DMS79 (cell line): Measurements from ENCODE around the gene ACER2.

Source experiments
- DNase-seq: peaks from one replicate; lab custom pipeline; 2025; lab: John Stamatoyannopoulos, UW

The ACER2 gene

DNA sequence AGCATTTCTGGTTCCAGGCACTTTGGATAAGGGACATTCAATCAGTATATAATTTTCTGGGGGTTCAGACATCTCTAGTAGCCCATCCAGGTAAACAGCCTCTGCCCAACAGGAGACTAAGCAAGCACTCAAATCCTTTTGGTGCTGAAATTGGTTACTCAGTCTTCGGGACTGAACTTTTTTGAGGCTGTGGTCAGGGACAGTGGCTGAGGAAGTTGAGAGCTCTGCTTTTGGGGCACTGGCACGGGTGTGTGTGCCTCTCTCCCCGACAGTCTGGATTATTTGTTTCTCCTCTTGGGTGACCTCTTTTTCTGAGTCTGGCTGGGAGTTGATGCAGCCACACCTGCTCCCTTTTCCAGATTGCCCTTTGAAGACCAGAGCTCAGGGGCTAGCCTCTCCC lies 47.6 kb downstream of the ACER2 start:
- DNase-seq: peak; percentile 43

- DNase-seq: peak; percentile 82
Observed at GRCh38 chr9:19456996-19457692, 48.3 kb downstream of the ACER2 start.

GRCh38 chr9:19457693-19458009 lies 48.8 kb downstream of the ACER2 start:
- DNase-seq: no peak

DNA sequence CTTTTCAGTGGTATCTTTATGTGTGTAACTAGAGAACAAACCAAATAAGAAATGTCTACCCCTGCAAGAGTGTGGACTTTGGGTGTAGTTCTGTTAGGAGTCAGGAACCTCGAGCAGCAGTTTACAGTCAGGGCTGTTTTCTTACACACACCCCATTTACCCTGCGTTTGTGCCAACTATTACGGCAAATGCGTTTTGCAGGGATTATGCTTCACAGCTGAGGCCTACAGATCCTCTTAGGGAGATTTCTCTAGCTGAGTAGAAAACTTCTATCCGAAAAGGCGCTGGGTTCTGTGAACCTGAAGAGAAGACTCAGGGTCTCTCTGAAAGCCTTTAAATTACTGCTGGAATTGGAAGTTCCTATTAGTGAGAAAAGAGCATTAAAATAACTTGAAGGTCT lies 51.4 kb downstream of the ACER2 start:
- DNase-seq: no peak

DNA sequence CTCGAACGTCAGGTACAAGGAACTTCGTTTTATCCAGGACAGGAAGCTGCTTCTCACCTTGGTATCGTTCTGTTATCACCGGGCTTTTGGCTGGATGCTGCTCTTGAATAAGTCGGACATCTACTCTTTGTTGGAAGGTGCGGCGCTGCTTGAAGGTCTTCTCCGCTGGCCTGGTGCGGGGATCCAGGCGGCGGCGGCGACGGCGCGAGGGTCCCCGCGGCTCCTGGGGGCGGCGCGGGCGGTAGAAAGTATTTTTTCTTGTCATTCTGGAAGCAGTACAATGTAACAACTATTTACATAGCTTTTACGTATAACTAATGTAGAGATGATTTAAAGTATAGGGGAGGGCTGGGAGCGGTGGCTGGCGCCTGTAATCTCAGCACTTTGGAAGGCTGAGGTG lies 52.3 kb downstream of the ACER2 start:
- no peak for DNase-seq

DNA sequence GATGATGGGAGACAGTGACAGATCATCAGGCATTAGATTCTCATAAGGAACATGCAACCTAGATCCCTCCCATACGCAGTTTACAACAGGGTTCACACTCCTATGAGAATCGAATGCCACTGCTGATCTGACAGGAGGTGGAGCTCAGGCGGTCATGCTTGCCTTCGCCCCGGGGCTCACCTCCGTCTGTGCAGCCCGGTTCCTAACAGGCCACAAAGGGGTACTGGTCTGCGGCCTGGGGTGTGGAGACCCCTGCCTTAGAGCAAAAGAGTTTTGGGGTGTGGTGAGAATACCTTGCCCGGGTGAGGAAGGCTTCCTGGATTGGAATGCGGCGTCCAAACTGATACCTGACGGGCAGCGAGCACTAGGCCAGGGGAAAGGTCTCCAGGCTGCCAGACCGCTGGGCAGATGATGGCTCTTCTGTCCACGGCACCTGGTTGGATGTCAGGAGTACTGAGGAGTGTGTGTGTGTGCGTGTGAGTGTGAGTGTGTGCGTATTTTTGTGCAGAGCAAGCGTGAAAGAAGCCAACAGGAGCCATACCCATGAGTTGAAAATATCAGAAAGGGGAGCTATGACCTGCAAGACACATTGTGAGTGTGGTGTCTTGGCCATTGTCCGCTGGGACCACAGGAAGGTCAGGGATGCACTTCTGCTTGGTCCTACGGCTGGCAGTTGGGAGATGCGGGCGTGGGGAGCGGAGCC lies 55.4 kb downstream of the ACER2 start:
- DNase-seq: no peak

- DNase-seq: peak; percentile 10
Observed at GRCh38 chr9:19464764-19465585, 56.2 kb downstream of the ACER2 start.

DNA sequence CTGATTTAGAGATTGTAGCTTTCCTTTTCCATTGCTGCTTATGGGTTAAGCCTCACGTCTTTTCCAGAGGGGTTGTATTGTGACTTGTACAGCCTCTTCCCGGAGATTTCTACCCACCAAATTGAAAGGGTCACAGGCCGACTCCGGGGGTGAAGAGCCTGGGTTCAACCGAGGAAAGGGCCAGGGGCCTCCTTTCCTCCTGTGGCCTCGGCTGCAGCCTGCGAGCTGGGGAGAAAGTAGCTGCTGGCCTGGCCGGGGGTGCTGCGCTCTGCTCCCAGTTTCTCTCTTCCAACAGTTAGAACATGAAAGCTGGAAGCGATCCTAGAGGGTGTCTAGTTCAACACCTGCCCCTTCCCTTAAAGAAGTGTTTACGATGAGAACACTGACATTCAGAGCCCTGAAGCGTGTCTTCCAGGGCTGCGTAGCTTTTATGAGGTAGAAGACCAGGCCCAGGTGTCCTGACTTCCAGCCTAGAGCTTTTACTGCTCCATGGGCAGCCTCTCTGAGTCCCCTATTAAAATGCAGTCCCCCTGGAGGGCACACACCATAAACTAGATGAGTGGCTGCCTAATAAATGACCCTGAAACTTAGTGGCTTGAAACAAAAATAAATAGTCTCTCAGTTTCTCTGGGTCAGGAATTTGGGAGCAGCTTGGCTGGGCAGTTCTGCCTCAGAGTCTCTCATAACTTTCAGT lies 56.9 kb downstream of the ACER2 start:
- peak; percentile 63 for DNase-seq

DNA sequence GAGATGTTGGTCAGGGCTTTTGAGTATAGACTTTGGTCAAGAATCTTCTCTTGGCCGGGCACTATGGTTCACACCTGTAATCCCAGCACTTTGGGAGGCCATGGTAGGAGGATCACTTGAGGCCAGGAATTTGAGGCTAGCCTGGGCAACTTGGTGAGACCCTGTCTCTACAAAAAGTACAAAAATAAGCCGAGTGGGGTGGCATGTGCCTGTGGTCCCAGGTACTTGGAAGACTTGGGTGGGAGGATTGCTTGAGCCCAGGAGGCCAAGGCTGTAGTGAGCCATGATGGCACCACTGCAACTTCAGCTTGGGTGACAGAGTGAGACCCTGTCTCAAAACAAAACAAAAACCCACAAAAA lies 57.5 kb downstream of the ACER2 start:
- no peak for DNase-seq

DNA sequence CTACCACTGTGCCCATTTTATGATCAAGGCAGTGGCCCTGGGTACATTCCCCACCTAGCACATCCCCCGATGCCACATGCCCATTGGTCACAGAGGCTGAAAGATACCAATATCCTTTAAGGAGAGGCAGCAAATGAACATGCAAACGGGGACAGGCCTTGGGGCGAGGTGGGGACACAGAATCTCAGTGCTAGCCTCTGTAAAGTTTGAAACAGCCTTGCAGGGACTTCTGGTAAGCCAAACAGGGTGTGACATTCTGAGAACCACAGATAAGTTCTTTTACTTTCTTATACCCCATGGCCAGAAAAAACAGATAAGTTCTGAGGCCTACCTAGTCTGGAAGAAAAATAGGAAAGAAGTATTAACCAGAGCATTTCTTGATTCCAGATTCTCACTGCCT lies 60.5 kb downstream of the ACER2 start:
- DNase-seq: no peak

- DNase-seq: no peak
Observed at GRCh38 chr9:19470567-19470966, 61.8 kb downstream of the ACER2 start.

DNA sequence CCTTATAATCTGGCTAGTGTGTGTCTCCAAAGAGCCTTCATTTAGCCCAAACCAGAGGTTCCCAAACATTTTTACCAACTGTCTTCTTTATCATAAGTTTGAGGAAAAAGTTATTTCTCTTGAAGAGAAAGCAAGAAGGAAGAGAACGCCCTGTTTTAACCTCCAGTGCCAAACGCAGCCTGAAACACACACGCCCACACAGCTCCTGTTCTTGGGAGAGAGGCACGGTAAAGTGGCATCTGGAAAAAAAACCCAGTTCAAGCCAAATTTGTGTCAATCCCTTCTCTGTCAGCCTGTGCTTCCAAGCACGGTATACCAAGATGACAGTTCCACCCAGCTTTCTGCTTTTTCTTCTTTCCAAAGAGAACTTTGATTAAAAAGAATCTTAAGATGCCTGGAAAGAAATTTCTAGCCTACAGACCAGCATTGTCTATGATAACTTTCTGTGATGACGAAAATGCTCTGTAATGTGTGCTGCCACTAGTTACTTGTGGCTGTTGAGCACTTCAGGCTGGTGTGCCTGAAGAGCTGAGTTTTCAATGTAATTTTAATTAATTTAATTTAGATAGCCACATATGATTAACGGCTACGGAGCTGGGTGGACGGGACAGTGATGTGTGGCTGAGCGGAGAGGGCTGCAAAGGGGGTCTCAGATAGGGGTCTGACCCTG lies 62.3 kb downstream of the ACER2 start:
- no peak for DNase-seq

GRCh38 chr9:19471737-19472648 lies 63.2 kb downstream of the ACER2 start:
- DNase-seq: peak; percentile 12

GRCh38 chr9:19473605-19474004 lies 64.8 kb downstream of the ACER2 start:
- no peak for DNase-seq

- no peak for DNase-seq
Observed at GRCh38 chr9:19479874-19480273, 71.1 kb downstream of the ACER2 start.

DNA sequence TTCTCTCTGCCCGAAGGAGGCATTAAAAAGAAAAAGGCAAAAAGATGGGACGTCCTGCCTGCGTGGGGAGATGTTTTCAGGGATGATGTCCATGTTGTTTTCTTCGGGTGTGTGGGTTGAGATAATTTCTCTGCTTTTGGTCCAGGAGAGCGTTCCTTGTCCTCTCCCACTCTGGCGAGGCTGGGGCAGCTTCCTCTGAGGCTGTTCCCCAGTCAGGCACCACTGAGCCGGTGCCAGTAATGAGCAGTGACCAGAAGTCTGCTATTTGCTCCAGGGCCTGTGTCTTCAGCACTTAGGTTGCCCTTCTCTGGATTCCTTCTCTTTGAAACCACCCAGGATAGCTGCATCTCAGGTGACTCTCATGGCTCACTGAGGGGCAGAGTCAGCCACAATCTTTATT lies 71.5 kb downstream of the ACER2 start:
- DNase-seq: no peak

DNA sequence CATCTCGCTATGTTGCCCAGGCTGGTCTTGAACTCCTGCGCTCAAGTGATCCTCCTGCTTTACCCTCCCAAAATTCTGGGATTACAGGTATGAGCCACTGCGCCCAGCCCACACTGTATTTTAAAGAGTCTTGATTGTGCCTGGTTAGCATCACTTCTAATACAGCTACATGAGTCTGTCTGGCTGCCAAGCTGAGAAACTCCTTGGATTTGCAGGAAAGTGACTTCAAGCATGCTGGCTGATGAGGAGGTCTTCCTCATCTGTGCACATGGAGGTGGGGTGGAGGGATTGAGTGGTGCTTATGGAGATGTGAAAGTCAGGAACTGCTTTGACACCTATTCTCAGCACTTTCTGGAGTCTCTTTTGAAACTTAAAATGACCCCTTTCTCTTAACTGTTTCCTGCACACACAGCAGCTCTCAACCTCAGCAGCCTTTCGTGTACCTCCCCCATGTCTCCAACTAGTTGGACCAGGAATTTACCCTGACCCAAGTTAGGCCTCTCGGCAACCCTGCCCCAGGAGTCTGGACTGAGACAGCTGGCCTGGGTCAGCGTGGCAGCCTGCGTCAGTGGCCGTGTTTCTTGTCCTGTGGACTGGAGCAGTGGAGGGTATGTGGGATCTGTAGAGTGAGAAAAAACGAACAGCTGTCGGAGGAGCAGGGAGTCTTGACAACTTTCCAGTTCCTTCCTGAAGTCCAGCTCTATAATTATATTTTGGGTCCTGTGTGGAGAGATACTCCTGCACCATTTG lies 72.5 kb downstream of the ACER2 start:
- no peak for DNase-seq

GRCh38 chr9:19481971-19482404 lies 73.2 kb downstream of the ACER2 start:
- no peak for DNase-seq

DNA sequence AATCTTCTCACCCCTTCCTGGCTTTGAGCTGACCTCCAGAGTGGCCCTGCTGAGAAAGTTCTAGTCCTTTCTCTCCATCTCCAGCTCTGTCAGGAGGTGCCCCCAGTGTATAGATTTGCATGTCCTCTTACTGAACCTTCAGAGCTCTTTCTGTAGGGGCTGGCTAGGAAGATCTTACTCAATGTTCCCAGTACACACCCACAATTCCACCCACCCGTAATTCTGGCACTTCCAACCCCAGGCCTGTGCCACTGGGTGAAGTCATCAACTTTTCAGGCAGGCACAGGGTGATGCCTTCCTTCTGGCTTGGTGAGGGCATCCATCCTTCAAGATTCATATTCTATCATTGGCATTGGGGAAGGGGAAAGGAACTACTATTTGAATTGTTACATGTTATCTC lies 75.9 kb downstream of the ACER2 start:
- DNase-seq: no peak

DNA sequence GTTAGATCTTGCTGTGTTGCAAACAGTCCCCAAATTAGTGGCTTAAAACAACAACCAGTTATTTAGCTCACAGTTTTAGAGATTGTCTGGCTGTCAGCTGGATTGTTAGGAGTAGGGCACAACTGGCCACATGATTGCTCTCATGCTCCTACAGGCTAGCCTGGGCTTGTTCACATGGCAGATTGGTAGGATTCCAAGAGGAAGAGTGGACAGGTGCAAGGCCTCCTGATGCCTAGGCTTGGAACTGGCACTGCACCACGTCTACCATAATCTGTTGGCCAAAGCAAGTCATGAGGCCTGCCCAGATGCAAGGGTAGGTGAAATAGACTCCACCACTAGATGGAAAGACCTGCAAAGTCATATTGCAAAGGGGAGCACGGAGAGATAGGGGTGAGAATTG lies 76.4 kb downstream of the ACER2 start:
- DNase-seq: peak; percentile 75
